Neural cell (in vitro differentiated cells): Measurements from ENCODE around the gene PPP1R14B. TPM values are rescaled to one million over a fixed set of nuclear protein-coding genes. Genes with fewer than 3 reads are reported as not detected.

ENCODE experiments used
- H2AFZ ChIP-seq: fragments of 200-600, 300-800 bp; sonication (generic), shearing (Covaris generic); 2 replicates; pipeline ENCODE4 v1.6.0; 2014; ENCODE audit warnings: low read depth, mild to moderate bottlenecking, antibody characterized with exemption, low read length, moderate library complexity
- H3F3A ChIP-seq: fragments of 200-600 bp; shearing (Covaris generic); 2 replicates; pipeline ENCODE4 v1.6.1; 2016; ENCODE audit warnings: mild to moderate bottlenecking, moderate library complexity, mixed read lengths, antibody characterized with exemption, low read length; ENCODE audit not compliant: insufficient read depth, poor library complexity, severe bottlenecking
- H3K27ac ChIP-seq: fragments of 200-600, 300-800 bp; sonication (generic), shearing (Covaris generic); 2 replicates; pipeline ENCODE4 v1.5.1; 2014; ENCODE audit warnings: mild to moderate bottlenecking, low read length, moderate library complexity
- H3K27me3 ChIP-seq: fragments of 300-800, 200-600 bp; sonication (generic), shearing (Covaris generic); 2 replicates; pipeline ENCODE4 v1.6.0; 2014; ENCODE audit warnings: mild to moderate bottlenecking, low read depth, low read length, moderate library complexity; ENCODE audit not compliant: insufficient read depth
- H3K36me3 ChIP-seq: fragments of 300-800, 200-600 bp; sonication (generic), shearing (Covaris generic); 2 replicates; pipeline ENCODE4 v1.5.1; 2014; ENCODE audit warnings: mild to moderate bottlenecking, antibody characterized with exemption, low read length, moderate library complexity; ENCODE audit not compliant: insufficient read depth
- H3K4me2 ChIP-seq: fragments of 300-800, 200-600 bp; sonication (generic), shearing (Covaris generic); 2 replicates; pipeline ENCODE4 v1.6.0; 2014; ENCODE audit warnings: mild to moderate bottlenecking, low read length
- H3K4me3 ChIP-seq: fragments of 300-800, 200-600 bp; sonication (generic), shearing (Covaris generic); 2 replicates; pipeline ENCODE4 v1.5.1; 2014; ENCODE audit warnings: mild to moderate bottlenecking, low read length, moderate library complexity
- H3K79me2 ChIP-seq: fragments of 200-600 bp; shearing (Covaris generic); replicated peaks from 2 replicates; pipeline ENCODE4 v1.6.0; 2014; ENCODE audit warnings: mild to moderate bottlenecking, low read length, moderate library complexity; ENCODE audit not compliant: insufficient read depth
- H3K9ac ChIP-seq: fragments of 300-800, 200-600 bp; sonication (generic), shearing (Covaris generic); 2 replicates; pipeline ENCODE4 v1.6.1; 2016; ENCODE audit warnings: mild to moderate bottlenecking, low read length, mixed read lengths
- H3K9me2 ChIP-seq: fragments of 200-600 bp; shearing (Covaris generic); 2 replicates; pipeline ENCODE4 v1.6.1; 2016; ENCODE audit warnings: mild to moderate bottlenecking, low read length, mixed read lengths; ENCODE audit not compliant: insufficient read depth
- H3K9me3 ChIP-seq: fragments of 200-600, 300-800 bp; sonication (generic), shearing (Covaris generic); 2 replicates; pipeline ENCODE4 v1.6.1; 2016; ENCODE audit warnings: mild to moderate bottlenecking, mixed run types, low read length, moderate library complexity, mixed read lengths
- H4K20me1 ChIP-seq: fragments of 200-600 bp; shearing (Covaris generic); 2 replicates; pipeline ENCODE4 v1.6.1; 2016; ENCODE audit warnings: mild to moderate bottlenecking, mixed run types; ENCODE audit not compliant: insufficient read depth
- EP300 ChIP-seq: fragments of 450-650 bp; conservative IDR thresholded peaks from 2 replicates; pipeline ENCODE4 v1.6.1; 2014; ENCODE audit warnings: antibody characterized with exemption, mild to moderate bottlenecking, moderate library complexity; ENCODE audit not compliant: poor library complexity, severe bottlenecking
- EZH2 ChIP-seq: fragments of 200-600, 300-800 bp; shearing (Covaris generic), sonication (generic); IDR thresholded peaks from 2 replicates; pipeline ENCODE4 v1.6.1; 2014; ENCODE audit warnings: antibody characterized with exemption, low read length, borderline replicate concordance, mild to moderate bottlenecking; ENCODE audit not compliant: insufficient read depth, poor library complexity, severe bottlenecking
- MXI1 ChIP-seq: fragments of 450-650 bp; conservative IDR thresholded peaks from 2 replicates; pipeline ENCODE4 v1.6.1; 2014; ENCODE audit warnings: antibody characterized with exemption, mild to moderate bottlenecking; ENCODE audit not compliant: poor library complexity, severe bottlenecking
- POLR2AphosphoS5 ChIP-seq: IDR thresholded peaks from 2 replicates; pipeline ENCODE4 v1.6.1; 2012
- RAD21 ChIP-seq: fragments of 450-650 bp; conservative IDR thresholded peaks from 2 replicates; pipeline ENCODE4 v1.6.1; 2014; ENCODE audit warnings: antibody characterized with exemption, mild to moderate bottlenecking, moderate library complexity
- SMC3 ChIP-seq: fragments of 450-650 bp; conservative IDR thresholded peaks from 2 replicates; pipeline ENCODE4 v1.6.1; 2014; ENCODE audit warnings: antibody characterized with exemption, mild to moderate bottlenecking, moderate library complexity; ENCODE audit not compliant: poor library complexity
- TAF1 ChIP-seq: IDR thresholded peaks from 2 replicates; pipeline ENCODE4 v1.6.1; 2012; ENCODE audit warnings: low read depth
- polyA plus RNA-seq: library from polyadenylated mRNA; depleted of rRNA; stranded (reverse); fragments of >200 nt; gene quantifications from 2 replicates; pipeline ENCODE4 v1.2.3, GENCODE V29; 2014
- TF ChIP-seq, protein P1 (sequence below): IDR thresholded peaks from 2 replicates; pipeline ENCODE4 v1.6.1; 2012; ENCODE audit warnings: borderline replicate concordance
- TF ChIP-seq, protein P2 (sequence below): fragments of 450-650 bp; IDR thresholded peaks from 2 replicates; pipeline ENCODE4 v1.5.1; 2014; ENCODE audit warnings: antibody characterized with exemption, mild to moderate bottlenecking, moderate library complexity; ENCODE audit not compliant: poor library complexity, severe bottlenecking

The PPP1R14B gene
- polyA plus RNA-seq, 1 donor from 2014 or later = 400 TPM

DNA sequence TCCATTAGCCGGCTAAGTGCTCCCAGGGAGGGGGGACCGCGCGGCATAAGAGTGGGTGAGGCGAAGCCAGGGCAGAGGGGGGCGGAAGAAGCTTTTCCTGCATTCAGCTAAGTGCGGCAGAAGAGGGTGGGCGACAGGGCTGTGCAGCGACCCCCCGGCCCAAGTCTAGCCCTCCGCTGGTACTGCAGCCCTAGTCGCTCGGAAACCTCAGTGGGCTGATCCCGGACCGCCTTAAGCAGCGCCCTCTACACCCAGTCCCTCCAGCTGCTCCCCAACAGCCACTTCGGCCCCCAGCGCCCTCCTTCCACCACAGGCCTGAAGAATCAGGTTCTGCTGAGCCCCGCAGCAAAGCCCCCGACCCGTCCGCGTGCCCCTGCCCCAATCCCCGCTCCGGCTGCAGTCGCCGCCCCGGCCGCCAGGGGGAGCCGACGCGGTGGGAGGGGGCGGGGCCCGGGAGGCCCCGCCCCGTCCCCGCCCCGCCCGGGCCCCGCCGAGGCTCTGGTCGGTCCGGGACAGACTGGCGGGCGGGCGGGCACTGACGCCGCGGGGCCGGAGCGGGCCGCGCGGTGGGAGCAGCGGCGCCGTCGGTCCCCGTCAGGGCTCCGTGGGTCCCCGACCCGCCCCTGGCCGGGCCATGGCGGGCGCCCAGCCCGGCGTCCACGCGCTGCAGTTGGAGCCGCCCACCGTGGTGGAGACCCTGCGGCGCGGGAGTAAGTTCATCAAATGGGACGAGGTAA, 4.4 kb upstream of the PPP1R14B start, which contains the start of gene PLCB3:
PLCB3 (plus strand) TSS at position 515 of the 737 bp plus-strand sequence; CDS start at position 635, 120 bp downstream.
- peaks cover 8% of the 10 kb centered on the region for H3K27me3 ChIP-seq
- no peak within 1 kb of the TSS for H3K4me2 ChIP-seq
- peak within 1 kb of the TSS; percentile 50 for H3K9ac ChIP-seq
- no peak for TF ChIP-seq EZH2
- TF ChIP-seq, protein P1, sequence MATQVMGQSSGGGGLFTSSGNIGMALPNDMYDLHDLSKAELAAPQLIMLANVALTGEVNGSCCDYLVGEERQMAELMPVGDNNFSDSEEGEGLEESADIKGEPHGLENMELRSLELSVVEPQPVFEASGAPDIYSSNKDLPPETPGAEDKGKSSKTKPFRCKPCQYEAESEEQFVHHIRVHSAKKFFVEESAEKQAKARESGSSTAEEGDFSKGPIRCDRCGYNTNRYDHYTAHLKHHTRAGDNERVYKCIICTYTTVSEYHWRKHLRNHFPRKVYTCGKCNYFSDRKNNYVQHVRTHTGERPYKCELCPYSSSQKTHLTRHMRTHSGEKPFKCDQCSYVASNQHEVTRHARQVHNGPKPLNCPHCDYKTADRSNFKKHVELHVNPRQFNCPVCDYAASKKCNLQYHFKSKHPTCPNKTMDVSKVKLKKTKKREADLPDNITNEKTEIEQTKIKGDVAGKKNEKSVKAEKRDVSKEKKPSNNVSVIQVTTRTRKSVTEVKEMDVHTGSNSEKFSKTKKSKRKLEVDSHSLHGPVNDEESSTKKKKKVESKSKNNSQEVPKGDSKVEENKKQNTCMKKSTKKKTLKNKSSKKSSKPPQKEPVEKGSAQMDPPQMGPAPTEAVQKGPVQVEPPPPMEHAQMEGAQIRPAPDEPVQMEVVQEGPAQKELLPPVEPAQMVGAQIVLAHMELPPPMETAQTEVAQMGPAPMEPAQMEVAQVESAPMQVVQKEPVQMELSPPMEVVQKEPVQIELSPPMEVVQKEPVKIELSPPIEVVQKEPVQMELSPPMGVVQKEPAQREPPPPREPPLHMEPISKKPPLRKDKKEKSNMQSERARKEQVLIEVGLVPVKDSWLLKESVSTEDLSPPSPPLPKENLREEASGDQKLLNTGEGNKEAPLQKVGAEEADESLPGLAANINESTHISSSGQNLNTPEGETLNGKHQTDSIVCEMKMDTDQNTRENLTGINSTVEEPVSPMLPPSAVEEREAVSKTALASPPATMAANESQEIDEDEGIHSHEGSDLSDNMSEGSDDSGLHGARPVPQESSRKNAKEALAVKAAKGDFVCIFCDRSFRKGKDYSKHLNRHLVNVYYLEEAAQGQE = no peak
- TF ChIP-seq MXI1 = no peak
- TF ChIP-seq POLR2AphosphoS5 = no peak
- no peak for TF ChIP-seq TAF1
- peak; percentile 25 for TF ChIP-seq RAD21
- TF ChIP-seq SMC3 = peak; percentile 43
- TF ChIP-seq, protein P2, sequence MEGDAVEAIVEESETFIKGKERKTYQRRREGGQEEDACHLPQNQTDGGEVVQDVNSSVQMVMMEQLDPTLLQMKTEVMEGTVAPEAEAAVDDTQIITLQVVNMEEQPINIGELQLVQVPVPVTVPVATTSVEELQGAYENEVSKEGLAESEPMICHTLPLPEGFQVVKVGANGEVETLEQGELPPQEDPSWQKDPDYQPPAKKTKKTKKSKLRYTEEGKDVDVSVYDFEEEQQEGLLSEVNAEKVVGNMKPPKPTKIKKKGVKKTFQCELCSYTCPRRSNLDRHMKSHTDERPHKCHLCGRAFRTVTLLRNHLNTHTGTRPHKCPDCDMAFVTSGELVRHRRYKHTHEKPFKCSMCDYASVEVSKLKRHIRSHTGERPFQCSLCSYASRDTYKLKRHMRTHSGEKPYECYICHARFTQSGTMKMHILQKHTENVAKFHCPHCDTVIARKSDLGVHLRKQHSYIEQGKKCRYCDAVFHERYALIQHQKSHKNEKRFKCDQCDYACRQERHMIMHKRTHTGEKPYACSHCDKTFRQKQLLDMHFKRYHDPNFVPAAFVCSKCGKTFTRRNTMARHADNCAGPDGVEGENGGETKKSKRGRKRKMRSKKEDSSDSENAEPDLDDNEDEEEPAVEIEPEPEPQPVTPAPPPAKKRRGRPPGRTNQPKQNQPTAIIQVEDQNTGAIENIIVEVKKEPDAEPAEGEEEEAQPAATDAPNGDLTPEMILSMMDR = peak; percentile 74
- TF ChIP-seq EP300 = no peak
- peak within 1 kb of the TSS; percentile 5 for H3K27ac ChIP-seq
- no peaks in the 10 kb centered on the region for H3K36me3 ChIP-seq
- peak within 1 kb of the TSS; percentile 59 for H3K4me3 ChIP-seq
- H4K20me1 ChIP-seq = no peaks in the 10 kb centered on the region
- H2AFZ ChIP-seq = no peak within 1 kb of the TSS
- H3K9me3 ChIP-seq = no peaks in the 10 kb centered on the region
- H3F3A ChIP-seq = no peaks in the 10 kb centered on the region
- no peaks in the 10 kb centered on the region for H3K9me2 ChIP-seq
- H3K79me2 ChIP-seq = peaks cover under 1% of the 10 kb centered on the region

DNA sequence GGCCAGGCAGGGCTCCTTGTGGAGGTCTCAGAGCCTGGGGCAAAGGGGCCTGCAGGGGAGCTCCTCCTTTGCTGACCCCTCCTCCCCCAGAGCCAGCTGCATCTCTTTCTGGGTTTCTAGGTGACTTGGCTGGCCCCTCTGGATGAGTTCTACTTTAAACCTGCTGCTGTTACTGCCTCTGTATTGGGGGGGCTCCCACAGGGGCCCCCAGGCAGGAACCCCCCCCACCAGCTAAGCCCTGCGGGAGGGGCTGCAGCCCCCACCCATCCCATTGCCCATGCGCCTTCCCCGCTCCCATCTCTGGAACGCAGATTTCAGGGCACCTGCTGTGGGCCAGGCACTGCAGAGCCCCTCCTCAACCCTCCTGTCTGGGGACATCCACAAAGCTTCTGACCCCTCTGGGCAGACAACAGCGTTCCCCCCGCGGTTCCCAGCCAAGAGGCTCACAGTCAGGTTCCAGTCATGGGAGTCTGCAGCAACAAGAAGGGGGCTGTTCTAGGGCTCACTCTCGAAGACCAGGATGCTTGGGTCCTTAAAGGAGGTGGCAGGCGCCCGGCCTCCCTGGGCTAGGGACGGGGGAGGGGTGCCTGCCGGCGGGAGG, 3.8 kb upstream of the PPP1R14B start:
- H3K27ac ChIP-seq = peak overlapping the region; percentile 5

More for the DNA sequence above, 3.8 kb upstream of the PPP1R14B start:
- Histone ChIP-seq H3K4me3 (peak overlapping the region; percentile 59), H3K79me2 (peaks cover 7% of the 10 kb centered on the region), H3K27me3 (peaks cover 8% of the 10 kb centered on the region), H3F3A (no peaks in the 10 kb centered on the region), H3K36me3 (no peaks in the 10 kb centered on the region), H3K9me3 (no peaks in the 10 kb centered on the region), H2AFZ (no peak overlapping the region), H4K20me1 (no peaks in the 10 kb centered on the region), H3K4me2 (no peak overlapping the region), H3K9ac (peak overlapping the region; percentile 50), H3K9me2 (no peaks in the 10 kb centered on the region)
- TF ChIP-seq, protein P1 = no peak
- TF ChIP-seq MXI1 (no peak), RAD21 (no peak), SMC3 (no peak), EZH2 (no peak)
